DOHH2 (cell line): ENCODE data around the gene FGGY.

Source experiments
- CTCF ChIP-seq: fragments of 200-600 bp; sonication (generic); IDR thresholded peaks from one replicate; pipeline ENCODE4 v1.5.1; 2014; ENCODE audit warnings: antibody characterized with exemption, mild to moderate bottlenecking, low read depth, low read length; ENCODE audit not compliant: poor library complexity, severe bottlenecking
- EZH2phosphoT487 ChIP-seq: fragments of 200-600 bp; sonication (generic); IDR thresholded peaks from 2 replicates; pipeline ENCODE4 v1.6.1; 2017; ENCODE audit warnings: borderline replicate concordance, mild to moderate bottlenecking, antibody characterized with exemption, low read length, moderate library complexity, mixed read lengths

- TF ChIP-seq CTCF (no peak), EZH2phosphoT487 (no peak)
Observed at GRCh38 chr1:59276439-59276851, 20.4 kb upstream of the FGGY start.
